GM18502 (cell line): Measurements from ENCODE around the gene PDCD1.
A peak's percentile ranks its signal among the peaks of the same experiment; 100 is the strongest.

Experiments used
- ATAC-seq: cut with Tn5 transposase; IDR thresholded peaks from one replicate; pipeline ENCODE4 v1.9.1; 2021; ENCODE audit warnings: mild to moderate bottlenecking; ENCODE audit not compliant: unreplicated experiment, poor library complexity

PDCD1 gene

DNA sequence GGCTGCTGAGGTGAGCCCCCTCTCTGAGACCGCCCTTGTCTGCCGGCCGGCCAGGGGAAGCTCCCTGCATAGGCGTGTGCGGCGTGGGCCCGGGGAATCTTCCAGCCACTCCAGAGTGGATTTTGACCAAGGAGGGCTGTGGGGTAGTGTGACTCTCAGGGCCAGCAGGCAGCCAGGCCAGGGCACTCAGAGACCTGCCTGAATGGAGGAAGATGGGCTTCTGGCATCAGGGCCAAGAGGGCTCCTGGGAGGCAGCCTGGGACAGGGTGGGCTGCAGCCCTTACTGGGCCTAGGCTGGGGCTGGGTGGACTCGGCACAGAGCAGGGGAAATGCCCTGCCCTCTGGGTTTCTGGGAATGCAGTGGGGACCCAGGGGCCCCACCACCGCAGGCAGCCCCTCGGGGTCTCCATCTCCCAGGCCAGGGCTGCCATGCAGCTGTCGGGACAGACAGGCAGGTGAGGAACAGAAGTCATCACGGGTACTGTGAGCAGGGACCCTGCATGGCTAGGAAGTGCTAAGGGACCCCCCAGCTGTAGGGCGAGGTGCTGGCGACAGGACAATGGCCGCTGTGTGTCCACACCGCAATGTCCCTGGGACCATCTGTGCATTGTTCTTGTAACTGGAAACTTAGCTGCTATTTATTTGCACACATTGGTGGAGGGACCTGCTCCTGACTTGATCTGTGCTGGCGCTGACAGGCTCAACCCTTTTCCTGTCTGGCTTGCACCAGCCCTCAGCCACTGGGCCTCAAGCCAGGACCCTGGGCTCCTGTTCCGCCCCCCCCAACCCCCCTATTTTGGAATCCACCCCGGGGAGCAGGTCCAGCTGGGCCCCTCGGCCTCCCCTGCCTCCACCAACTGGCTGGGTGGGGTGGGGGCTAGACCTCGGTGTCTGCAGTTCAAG, 4.1 kb downstream of the PDCD1 start:
- ATAC-seq: no peak

DNA sequence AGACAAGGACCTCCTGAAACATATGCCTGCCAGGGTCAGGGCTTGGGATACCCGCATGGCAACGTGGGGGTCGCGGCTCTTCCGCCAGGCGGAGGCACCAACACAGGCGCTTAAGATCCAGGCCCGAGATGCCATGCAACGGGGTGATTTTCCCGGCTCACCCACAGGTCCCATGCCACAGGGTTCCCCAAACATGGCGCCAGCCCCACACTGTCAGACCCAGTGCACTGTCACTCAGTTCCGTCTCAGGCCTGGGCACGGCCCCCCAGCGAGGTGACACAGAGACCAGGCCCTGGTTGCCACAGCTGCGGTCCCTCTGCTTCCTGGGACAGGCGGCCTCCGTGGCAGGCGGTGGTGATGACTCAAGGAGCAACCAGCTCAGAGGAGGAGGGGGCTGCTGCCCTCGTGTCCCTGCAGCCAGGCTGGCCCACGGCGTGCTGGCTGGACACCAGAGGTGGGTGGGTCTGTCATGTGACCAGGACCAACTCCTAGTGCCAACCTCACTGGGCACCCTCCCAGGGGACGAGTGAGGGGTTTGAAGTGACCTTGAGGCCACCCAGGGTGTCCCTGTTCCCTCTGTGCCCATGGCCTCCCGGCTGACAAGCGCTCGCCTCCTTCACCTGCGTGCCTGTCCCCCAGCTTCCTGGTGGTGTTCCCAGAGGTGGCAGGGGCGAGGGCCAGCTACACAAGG, 4.9 kb downstream of the PDCD1 start:
- ATAC-seq: no peak

DNA sequence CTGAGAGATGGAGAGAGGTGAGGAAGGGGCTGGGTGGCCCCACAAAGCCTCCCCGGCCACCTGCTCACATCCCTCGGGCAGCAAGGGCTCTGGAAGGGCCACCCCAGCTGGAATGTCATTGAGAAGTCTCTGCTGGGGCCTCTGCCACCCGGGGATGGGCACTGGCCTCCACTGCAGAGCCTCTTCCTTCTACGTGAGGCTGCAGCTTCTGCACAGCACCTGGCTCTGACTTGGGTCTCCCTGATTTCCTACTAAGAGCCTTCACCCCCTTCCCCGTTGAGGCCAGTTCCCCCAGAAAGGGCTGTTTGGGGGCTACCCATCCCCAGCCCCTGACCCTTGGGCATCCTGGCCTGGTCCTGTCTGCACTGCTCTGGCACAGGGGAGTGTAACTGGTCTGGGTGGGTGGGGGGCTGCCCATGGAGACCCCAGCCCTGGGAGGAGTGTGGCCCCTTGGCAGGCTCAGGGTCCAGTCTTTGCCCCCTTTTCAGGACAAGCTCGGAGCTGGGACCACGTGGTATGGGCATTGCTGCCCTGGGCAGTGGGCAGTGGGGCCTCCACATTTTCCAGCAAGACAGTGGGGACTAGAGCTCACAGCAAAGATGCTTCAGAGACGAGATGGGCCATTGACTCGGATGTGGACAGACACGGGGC, 5.6 kb downstream of the PDCD1 start:
- no peak for ATAC-seq

DNA sequence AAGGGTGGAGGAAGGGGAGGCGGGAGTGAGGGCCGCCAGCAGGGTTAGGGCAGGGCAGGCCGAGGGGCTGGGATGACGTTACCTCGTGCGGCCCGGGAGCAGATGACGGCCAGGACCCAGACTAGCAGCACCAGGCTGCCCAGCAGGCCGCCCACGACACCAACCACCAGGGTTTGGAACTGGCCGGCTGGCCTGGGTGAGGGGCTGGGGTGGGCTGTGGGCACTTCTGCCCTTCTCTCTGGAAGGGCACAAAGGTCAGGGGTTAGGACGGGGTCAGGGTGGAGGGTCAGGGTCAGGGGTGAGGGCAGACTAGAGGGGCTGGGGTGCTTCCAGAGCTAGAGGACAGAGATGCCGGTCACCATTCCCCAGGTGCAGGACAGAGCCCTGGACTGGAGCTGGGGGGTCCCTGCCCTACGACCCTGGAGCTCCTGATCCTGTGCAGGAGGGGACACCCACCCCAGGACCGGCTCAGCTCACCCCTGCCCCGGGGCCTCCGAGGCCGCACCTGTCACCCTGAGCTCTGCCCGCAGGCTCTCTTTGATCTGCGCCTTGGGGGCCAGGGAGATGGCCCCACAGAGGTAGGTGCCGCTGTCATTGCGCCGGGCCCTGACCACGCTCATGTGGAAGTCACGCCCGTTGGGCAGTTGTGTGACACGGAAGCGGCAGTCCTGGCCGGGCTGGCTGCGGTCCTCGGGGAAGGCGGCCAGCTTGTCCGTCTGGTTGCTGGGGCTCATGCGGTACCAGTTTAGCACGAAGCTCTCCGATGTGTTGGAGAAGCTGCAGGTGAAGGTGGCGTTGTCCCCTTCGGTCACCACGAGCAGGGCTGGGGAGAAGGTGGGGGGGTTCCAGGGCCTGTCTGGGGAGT, 6.3 kb downstream of the PDCD1 start:
- ATAC-seq: no peak

DNA sequence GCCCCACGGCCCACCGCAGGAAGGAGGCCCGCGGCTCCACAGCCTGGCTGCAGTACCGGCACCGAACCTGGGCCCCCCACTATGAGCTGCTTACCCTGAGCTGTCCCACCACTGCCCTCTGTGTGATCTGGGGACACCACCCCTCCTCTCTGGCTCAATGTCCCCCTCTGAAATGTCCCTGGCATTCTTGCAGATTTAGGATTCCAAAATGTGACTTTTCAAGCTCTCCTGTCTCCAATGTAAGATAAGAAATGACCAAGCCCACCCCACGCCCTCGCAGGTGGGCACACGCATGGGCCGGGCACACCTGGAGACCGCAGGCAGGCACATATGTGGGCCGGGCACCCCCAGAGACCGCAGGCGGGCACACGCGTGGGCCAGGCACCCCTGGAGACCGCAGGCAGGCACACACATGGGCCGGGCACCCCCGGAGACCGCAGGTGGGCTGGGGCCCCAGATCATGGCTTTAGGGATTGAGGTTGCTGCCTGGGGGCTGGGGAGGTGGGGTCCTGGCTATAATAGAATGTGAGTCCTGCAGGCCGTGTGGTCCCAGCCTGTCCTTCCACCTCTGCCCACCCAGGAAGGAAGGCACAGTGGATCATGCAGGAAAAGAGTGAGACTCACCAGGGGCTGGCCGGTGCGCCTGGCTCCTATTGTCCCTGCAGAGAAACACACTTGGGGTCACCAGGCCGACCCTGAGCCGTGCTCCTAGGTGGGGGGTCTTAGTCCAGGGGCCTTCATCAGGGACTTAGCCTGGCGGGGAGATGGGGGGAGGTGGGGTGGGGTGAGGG, 7.2 kb downstream of the PDCD1 start:
- no peak for ATAC-seq

DNA sequence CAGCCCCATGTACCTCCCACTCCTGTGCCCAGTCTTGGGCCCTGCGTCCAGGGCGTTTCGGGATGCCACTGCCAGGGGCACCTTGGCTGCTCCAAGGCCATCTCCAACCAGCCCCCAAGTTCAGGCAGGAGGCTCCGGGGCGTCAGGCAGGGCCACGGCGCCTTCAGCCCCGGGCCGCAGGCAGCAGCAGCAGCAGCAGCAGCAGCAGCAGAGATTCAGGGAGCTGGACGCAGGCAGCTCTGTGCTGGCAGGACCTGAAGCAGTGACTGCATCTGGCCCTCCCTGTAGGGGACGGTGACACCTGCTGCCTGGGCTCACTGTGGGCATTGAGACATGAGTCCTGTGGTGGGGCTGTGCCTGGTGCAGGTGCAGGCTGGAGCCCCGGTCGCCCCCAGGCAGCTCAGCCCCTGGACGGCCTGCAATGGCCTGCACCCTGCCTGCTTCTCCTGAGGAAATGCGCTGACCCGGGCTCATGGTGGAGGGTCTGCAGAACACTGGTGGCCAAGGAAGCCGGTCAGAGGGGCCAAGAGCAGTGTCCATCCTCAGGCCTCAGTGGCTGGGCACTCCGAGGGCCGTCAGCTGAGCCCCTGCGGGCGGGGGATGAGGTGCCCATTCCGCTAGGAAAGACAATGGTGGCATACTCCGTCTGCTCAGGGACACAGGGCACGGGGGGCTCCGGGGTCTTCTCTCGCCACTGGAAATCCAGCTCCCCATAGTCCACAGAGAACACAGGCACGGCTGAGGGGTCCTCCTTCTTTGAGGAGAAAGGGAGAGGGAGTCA, 8.0 kb downstream of the PDCD1 start:
- no peak for ATAC-seq

DNA sequence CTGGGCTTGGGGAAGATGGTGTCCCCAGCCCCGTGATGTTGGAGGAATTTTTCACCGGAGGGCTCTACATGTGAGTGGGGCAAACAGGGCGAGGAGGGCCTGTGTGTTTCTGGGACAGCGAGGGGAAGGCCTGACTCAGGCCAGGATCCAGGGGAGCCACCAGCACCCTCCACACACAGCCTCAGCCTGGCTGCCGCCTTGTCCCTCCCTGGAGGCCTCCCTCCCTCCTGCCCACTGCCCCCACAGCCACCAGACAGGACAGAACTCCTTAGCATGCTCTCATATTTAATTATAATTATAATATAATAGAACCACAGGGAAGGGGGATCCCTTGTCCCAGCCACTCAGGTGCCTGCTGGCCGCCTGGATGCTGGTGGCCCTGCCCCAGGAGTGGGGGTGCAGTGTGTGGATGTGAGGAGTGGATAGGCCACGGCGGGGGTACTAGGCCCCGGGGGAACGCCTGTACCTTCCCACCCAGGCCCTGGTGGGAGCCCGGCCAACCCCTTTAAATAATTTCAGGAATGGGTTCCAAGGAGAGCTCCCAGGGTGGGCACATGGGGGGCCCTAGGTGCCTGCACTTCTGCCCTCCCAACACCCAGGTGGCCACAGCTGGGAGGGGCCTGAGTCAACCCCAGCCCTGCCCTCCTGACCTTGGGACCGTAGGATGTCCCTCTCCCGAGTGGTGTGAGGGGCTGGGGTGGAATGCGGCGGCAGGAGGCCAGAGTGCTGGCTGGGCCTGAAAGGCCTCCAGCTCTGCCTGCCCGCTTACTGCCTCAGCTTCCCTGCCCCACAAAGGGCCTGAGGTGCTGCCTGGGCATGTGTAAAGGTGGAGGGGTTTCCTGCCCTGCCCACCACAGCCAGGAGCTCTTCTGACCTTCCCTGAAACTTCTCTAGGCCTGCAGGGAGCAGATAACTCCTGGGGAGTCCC, 8.8 kb downstream of the PDCD1 start:
- ATAC-seq: no peak

DNA sequence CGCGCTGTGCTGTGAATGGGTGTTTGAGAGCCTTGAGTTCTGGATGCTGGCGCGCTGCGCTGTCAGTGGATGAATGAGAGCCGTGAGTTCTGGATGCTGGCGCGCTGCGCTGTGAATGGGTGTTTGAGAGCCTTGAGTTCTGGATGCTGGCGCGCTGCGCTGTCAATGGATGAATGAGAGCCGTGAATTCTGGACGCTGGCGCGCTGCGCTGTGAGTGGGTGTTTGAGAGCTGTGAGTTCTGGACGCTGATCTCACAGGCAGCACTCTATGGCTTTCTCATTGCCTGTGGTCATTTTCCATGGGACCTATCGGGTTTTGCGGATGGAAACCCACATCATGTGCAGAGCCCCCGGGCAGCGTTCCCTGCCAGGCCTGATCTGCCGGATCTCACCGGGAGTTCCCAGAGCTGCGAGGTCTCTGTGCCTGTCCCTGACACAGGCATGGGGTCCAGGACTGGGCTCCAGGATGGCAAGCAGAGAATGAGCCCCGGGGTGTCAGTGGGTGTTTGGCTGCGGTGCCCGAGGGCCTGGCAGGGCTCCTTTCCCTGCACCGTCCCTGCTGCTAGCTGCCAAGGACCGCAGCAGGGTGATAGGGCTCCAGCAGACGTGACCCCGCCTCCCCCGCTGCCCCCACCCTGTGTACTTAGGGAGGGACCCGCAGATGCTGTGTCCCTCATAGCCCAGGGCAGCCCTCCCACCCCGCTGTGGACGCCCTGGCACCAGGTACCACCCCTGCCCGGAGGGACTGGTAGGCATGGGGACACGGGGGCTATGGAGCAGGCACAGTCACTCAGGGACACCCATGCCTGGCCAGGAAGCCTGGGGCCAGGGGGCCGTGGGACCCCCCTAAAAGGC, 9.7 kb downstream of the PDCD1 start:
- no peak for ATAC-seq

DNA sequence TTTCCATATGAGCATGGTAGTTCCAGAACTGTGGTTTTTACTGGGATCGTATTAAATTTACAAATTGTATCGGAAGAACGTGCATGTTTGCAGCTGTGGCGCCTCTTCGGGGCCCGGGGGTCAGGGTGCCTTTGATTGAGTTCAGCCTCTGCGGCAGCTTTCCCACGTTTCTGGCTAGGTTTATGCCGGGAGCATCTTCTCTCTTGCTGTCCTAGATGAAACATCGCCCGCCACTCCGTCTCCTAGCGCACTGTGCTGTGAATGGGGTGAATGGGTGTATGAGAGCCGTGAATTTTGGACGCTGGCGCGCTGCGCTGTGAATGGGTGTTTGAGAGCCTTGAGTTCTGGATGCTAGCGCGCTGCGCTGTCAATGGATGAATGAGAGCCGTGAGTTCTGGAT, 12.3 kb downstream of the PDCD1 start:
- no peak for ATAC-seq

DNA sequence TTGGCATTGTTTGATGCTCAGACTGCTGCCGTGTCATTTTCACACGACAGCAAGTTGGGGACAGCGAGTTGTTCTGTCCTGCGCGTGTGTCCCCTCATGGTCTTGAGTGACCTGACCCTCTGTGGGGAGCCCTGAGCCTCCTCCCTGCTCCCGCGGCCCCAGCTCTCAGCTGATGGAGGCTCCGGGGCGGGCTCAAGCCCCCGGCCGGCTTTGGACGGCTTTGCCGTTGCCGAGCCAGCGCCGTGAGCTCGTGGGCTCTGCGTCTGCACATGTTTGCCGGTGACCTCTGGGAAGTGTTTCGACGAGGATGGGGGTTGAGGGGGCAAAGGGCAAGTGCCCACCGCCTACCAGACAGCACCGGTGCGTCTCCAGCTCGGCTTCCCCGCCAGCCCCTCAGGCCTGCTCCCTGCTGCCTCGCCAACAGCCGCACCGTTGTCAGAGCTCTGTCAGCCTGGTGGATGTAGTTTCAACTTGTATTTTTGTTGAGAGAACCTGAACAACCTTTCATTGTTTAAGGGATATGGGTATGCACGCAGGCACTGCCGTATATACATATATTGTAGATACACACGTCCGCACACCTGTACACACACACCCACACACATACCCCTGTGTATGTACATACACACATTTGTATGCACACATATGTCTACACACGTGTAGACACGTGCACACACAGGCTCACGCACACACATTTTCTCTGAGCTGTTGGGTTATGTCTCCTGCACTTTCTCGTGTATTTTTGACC, 13.7 kb downstream of the PDCD1 start:
- no peak for ATAC-seq

DNA sequence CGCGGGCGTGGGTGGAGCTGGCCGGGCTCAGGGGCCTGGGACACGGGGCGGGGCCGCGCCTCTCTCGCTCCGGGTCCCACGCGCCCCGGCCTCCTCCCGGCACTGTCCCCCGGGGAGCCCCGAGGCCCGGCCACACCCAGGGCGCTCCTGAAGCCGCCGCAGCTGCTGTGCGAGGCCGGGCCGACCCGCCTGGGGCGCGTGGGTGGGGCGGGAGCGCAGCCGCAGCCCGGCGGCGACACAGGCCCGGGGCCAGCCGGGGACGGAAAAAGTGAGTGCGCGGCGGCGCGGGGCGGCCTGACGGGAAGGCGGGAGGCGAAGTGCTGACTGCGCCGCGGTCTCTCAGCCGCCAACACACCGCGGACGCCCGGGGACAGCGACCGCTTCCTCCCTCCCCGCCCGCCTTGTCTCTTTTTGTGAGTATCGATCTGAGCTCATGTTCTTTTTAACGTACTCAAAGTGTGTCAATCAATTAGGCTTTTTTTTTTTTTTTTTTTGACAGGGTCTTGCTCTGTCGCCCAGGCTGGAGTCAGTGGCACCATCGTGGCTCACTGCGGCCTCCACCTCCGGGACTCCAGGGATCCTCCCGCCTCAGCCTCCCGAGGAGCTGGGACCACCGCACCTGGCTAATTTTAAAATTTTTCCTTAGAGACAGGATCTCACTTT, 14.5 kb downstream of the PDCD1 start:
- ATAC-seq: no peak

DNA sequence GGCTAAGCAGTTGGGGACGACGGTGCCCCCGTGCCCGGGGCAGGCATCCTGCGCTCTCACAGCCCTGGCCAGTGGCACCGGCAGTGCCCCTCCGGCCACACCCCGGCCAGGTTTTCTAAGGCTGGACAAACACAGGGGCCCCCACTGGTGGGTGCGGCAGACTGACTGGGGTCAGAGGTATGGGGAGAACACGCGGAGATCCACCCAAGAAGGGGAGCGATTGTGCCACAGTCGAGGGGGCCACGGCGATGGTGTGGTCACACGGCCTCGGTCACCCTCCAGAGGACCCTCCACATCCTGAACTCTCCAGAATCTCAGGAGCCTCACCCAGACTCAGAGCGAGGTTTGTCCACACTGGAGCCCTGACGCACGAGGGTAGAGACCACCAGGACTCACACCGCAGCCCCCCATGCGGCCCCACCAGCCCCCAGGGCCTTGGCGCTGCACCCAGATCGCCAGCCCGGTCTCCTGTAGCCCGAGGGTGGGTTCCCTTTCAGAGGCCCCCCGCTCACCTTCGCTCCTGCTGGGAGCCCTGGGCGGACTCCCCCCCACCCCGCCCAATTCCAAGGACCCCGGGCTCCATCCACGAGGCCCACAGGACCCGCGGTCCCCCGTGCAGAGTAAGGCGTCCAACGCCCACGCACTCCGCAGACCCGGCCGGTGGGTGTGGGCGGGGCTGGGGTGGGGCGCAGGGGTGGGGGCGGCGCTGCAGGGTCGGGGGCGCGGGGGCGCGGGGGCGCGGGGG, 15.2 kb downstream of the PDCD1 start:
- ATAC-seq: no peak

DNA sequence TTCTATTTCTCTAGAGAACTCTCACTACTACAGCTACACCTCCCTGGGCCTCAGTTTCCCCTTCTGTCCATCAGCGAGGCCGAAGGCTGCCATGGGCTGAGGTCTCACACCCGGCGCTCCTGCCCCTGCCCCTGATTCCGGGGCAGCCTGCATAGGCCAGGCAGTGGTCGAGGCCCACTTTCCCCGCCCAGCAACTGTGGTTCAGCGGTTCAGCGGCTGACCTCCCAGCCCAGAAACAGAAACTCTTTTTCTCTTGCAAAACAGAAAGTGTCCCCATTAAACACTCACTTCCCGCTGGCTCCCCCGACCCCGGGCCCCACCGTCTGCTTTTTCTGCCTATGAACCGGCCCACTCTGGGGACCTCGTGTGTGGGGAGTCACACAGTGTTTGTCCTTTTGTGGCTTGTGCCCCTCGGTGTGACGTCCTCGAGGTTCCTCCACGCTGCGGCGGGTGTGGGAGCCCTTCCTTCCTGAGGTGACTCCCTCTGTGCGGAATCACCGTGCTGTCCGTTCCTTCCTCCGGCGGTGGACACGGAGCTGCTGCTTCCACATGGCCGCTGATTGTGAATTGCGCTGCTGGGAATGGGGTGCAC, 16.0 kb downstream of the PDCD1 start:
- peak; percentile 42 for ATAC-seq

DNA sequence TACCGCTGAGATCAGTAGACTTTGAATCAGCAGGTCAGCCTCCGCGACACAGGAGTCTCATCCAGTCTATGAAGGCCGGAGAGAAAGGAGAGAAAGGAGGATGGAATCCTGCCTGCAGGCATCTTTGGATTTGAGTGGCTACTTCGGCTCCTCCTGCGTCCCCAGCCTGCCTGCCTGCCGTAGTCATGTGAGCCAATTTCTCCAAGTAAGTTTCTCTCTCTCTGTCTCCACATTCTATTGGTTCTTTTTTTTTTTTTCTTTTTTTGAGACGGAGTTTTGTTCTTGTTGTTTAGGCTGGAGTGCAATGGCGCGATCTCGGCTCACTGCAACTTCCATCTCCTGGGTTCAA, 16.7 kb downstream of the PDCD1 start:
- no peak for ATAC-seq
